Measurements from ENCODE around the gene KMT5B.
A peak's percentile ranks its signal among the peaks of the same experiment; 100 is the strongest.
"Not testable (repeated sequence)": the region's sequence is repeated elsewhere in the genome, so short reads cannot be mapped to it uniquely, and the experiment has no call there.

Gene KMT5B

DNA sequence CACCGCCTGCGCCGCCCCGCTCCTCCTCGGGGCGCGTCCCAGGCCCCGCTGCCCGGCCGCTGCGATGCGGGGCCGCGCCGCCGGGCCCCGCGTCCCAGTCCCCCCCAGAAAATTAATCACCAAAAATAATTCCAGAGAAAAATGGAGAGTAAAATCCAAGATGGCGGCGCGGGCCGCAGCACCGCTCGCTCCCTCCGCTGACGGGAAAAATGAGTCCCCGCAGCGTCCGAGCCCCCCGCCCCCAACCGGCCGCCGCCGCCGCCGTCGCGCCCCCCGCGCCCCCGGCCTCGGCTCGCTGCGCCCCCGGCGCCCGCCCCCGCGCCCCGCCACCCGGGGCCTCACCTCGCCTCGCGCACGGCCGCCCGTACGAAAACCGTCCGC is at the start of gene KMT5B:
TSS of gene KMT5B (minus strand) at position 162 of the 381 bp plus-strand sequence. CDS start 23,220 bp downstream, outside the sequence.
- DNase-seq (ENCODE audit: low read depth) = peak; percentile 33

DNA sequence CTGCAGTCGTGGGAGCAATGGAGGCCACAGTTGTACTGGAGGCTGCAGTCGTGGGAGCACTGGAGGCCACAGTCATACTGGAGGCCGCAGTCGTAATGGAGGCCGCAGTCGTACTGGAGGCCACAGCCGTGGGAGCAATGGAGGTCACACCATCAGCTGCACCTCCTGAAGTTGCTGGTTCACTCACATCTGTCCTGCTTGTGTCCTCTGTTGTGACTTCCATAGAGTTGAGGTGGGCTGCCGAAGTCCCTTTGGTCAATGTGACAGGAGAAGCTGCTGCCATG is 49.4 kb upstream of the KMT5B start:
- no peak for DNase-seq (ENCODE audit: low read depth)

- DNase-seq (ENCODE audit: low read depth) = no peak
Measured at GRCh38 chr11:68261749-68262543, 48.9 kb upstream of the KMT5B start.

- no peak for DNase-seq (ENCODE audit: low read depth)
Measured at GRCh38 chr11:68261006-68261405, 47.9 kb upstream of the KMT5B start.

DNA sequence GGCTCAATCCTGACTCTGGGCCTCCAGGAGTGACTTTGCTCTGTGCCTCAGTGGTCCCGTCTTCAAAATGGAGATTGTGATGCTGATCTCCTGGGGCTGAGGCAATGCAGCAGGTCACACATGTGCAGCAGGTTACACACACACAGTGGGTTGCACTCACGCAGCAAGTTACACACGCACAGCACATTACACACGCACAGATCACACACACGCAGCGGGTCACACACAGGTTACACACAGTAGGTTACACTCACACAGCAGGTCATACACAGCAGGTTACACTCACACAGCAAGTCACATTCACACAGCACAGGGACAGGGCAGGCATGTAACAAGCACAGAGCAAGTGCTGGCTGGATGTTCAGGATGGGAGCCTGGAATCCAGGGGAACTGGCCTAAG is 47.4 kb upstream of the KMT5B start:
- no peak for DNase-seq (ENCODE audit: low read depth)

GRCh38 chr11:68259122-68259959 is 46.2 kb upstream of the KMT5B start:
- no peak for DNase-seq (ENCODE audit: low read depth)

- DNase-seq (ENCODE audit: low read depth) = no peak
Measured at GRCh38 chr11:68258363-68258765, 45.3 kb upstream of the KMT5B start.

DNA sequence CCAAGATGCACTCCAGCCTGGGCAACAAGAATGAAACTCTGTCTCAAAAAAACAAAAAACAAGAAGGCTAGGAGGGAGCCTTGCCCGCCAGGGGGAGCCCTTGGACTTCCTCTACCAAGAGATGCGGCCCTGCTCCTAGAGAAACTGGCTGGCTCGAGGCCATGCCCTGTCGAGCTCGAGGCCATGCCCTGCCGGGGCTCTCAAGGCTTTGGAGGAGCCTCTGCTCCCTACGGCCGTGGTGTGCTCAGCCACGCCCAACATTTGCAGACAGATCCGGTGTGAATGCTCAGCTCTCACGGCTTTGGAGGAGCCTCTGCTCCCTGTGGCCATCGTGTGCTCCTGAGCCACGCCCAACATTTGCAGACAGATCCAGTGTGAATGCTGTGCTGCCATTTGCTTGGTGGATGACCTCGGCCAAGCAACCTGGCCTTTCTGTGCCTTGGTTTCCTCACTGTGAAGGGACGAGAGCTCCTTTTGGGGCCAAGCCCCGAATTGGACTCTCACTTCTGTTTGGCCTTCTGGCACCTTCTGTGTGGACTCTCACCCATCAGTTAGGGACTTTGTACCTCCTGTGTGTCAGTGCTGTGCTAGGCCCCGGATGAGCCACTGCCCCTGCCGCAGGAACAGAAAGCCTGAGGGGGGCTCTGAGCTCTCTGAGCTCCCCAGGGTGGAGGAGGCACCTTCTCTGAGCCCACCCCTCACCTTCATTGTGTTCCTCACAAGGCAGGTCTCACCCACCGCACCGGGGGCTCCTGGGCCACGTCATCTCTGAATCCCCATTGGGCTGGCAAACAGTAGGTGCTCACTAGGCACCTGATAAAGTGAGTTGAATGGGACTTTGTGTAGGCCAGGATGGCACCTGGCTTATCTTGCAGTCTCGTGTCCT is 44.6 kb upstream of the KMT5B start:
- DNase-seq (ENCODE audit: low read depth) = peak; percentile 85

DNA sequence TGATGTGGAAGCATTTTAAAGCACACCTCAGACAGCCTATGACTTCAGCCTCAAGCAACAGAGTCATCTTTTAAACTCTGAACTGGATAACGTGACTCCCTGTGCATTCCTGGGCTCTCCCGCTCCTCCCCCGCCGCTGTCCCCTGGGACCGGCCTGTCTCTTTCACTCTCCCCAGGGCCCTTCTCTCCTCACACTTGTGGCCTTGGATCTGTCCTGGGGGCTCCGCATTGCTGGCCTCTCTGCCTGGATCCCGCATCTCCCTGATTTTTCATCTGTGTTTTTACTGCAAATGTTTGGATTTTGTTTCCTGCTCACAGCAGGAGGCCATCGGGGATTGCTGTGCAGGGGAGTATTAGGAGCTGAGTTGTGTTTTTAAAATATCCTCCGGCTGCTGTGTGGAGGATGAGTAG is 43.2 kb upstream of the KMT5B start:
- DNase-seq (ENCODE audit: low read depth) = no peak

GRCh38 chr11:68255526-68255925 is 42.4 kb upstream of the KMT5B start:
- no peak for DNase-seq (ENCODE audit: low read depth)

- DNase-seq (ENCODE audit: low read depth) = no peak
Measured at GRCh38 chr11:68254421-68254820, 41.3 kb upstream of the KMT5B start.

DNA sequence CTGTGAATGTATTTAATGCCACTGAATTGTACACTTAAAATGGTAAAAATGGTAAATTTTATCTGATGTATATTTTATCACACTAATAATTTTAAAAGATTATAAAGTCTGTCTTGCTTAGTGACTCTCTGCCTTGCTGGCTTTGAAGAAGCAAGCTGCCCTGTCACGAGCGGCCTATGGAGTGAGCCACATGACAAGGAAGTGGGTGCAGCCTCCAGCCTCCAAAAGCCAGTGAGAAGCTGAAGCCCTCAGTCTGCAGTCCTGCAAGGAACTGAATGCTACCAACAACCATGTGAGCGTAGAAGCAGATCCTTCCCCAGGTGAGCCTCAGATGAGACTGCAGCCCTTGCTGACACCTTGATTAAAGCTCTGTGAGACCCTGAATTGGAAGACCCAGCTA is 38.7 kb upstream of the KMT5B start:
- DNase-seq (ENCODE audit: low read depth) = no peak

DNA sequence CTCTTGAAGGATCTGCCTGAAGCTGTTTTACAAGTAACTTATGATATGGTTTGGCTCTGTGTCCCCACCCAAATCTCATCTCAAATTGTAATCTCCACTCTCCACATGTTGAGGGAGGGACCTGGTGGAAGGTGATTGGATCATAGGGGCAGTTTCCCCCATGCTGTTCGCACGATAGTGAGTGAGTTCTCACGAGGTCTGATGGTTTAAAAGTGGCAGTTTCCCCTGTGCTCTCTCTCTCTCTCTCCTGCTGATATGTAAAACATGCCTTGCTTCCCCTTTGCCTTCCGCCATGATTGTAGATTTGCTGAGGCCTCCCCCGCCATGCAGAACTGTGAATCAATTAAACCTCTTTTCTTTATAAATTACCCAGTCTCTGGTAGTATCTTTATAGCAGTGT is 31.8 kb upstream of the KMT5B start:
- DNase-seq (ENCODE audit: low read depth) = not testable (repeated sequence)

DNA sequence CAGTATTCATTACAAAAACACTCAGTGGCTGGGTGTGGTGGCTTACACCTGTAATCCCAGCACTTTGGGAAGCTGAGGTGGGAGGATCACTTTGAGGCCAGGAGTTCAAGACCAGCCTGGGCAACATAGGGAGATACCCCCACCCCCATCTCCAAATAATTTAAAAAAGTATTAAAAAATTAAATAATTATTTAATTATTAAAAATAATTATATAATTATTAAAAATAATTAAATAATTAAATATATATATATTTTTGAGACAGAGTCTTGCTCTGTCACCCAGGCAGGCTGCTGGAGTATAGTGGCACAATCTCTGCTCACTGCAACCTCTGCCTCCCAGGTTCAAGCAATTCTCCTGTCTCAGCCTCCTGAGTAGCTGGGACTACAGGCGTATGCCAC is 30.8 kb upstream of the KMT5B start:
- not testable (repeated sequence) for DNase-seq (ENCODE audit: low read depth)

GRCh38 chr11:68242616-68243015 is 29.5 kb upstream of the KMT5B start:
- no peak for DNase-seq (ENCODE audit: low read depth)

DNA sequence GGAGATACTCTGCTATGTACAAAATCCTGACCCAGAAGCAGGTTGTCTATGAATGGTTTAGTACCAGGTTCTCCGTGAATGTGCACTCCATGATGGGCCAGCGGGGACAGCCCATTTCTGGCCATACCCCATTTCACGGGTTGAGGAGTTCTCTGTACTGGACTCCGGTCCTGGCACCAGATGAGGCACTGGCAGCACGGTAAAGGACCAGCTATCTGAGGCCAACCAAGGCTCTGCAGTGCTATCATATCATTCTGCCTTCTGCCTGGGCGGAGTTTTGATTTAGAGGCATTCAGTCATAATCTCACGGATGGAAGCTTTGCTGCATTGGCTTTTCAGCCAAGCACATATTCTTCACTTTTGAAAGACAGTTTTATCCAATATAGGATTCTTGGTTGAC is 18.5 kb upstream of the KMT5B start:
- no peak for DNase-seq (ENCODE audit: low read depth)

- DNase-seq (ENCODE audit: low read depth) = no peak
Measured at GRCh38 chr11:68229601-68230000, 16.5 kb upstream of the KMT5B start.

- no peak for DNase-seq (ENCODE audit: low read depth)
Measured at GRCh38 chr11:68226421-68226820, 13.3 kb upstream of the KMT5B start.

GRCh38 chr11:68224606-68225005 is 11.5 kb upstream of the KMT5B start:
- DNase-seq (ENCODE audit: low read depth) = no peak

DNA sequence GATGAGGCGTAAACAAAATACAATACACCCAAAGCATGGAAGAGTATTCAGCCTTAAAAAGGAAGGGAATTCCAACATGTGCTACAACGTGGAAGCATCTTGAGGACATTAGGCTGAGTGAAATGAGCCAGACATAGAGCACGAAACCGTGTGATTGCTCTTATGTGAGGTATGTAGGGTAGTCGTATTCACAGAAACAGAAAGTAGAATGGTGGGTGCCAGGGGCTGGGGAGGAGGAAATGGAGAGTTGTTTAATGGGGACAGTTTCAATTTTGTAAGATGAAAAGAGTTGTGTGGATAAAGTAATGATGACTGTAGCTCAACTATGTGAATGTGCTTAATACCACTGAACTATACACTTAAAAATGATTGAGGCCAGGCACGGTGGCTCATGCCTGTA is 10.2 kb upstream of the KMT5B start:
- DNase-seq (ENCODE audit: low read depth) = no peak

DNA sequence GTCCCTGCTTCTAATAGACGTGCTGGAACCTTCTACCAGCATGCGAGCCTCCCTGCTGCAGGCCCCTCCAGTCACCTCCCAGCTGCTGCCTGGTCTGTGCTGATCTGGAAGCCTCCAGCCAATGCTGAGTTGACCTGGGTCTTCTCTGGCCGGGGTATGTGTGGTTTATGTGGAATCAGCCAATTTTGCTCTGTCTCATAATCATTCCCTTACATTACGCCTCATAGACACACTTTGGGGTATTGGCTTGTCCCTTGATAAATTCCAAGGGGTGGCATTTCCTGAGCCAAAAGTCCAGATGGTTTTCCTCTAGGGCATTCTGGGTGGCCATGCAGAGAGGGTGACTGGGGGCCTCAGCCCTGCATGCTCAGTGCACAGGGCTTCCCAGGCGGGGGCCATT is 8.3 kb upstream of the KMT5B start:
- no peak for DNase-seq (ENCODE audit: low read depth)

DNA sequence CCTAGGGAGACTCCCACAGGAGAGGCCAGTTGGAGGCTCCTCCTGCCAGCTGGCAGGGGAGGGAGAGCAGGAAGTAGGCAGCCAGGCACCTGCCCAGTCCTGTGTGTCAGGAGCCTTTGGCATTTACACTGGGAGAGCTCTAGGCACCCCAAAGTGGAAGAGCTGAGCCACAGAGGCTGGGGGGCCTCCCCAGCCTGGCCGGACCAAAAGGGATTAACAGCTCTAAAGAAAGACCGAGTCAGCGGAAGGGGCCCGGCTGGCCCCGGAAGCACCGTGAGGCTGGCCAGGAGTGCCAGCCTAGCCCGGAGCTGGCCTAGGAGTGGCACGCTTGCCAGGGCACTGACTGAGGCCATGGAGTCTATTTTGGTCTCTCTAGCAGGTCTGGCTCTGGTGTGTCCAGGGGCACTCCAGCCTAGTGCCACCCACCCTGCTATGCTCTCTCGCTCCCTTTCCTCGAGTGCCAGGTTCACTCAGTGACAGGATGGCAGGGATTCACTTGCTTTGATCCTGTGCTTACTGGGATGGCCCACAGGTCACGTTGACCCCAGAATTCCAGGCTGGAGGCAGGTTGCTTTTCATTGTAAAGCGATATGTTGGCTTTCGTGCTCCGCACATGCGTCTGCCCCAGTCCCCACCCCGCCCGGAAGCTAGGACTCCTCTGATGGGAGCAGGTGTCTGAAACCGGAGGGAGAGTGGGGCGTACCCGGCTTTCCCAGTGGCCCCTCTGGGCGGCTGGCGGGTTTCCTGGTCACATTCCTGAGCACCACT is 3.3 kb upstream of the KMT5B start:
- no peak for DNase-seq (ENCODE audit: low read depth)
